ENCODE measurements around the gene EEFSEC. TPM values are rescaled to one million over a fixed set of nuclear protein-coding genes. Genes with fewer than 3 reads are reported as not detected.
A peak's percentile ranks its signal among the peaks of the same experiment; 100 is the strongest.

Gene EEFSEC
- total RNA-seq, 1 donor: 3.0 TPM

- no peak for TF ChIP-seq CTCF (IDR thresholded peaks at IDR 0.05; ENCODE audit: insufficient read depth, low read depth, low read length)
- DNase-seq (ENCODE audit: low read depth): no peak
- H3K4me3 ChIP-seq (ENCODE audit: low read depth, low read length): no peak overlapping the region
Observed at GRCh38 chr3:128337305-128337704, 184.0 kb downstream of the EEFSEC start.

- no peak for TF ChIP-seq CTCF (IDR thresholded peaks at IDR 0.05; ENCODE audit: insufficient read depth, low read depth, low read length)
- H3K4me3 ChIP-seq (ENCODE audit: low read depth, low read length): no peak overlapping the region
- no peak for DNase-seq (ENCODE audit: low read depth)
Observed at GRCh38 chr3:128338536-128339330, 185.5 kb downstream of the EEFSEC start.

GRCh38 chr3:128339491-128340012 lies 186.3 kb downstream of the EEFSEC start:
- no peak overlapping the region for H3K4me3 ChIP-seq (ENCODE audit: low read depth, low read length)
- TF ChIP-seq CTCF (IDR thresholded peaks at IDR 0.05; ENCODE audit: insufficient read depth, low read depth, low read length): no peak
- DNase-seq (ENCODE audit: low read depth): peak; percentile 13

GRCh38 chr3:128340198-128340903 lies 187.1 kb downstream of the EEFSEC start:
- no peak for DNase-seq (ENCODE audit: low read depth)
- TF ChIP-seq CTCF (IDR thresholded peaks at IDR 0.05; ENCODE audit: insufficient read depth, low read depth, low read length): no peak

GRCh38 chr3:128340904-128341555 lies 187.7 kb downstream of the EEFSEC start:
- no peak overlapping the region for H3K4me3 ChIP-seq (ENCODE audit: low read depth, low read length)
- DNase-seq (ENCODE audit: low read depth): no peak
- no peak for TF ChIP-seq CTCF (IDR thresholded peaks at IDR 0.05; ENCODE audit: insufficient read depth, low read depth, low read length)

More at GRCh38 chr3:128340198-128340903, 187.1 kb downstream of the EEFSEC start:
- no peak overlapping the region for H3K4me3 ChIP-seq (ENCODE audit: low read depth, low read length)

- TF ChIP-seq CTCF (IDR thresholded peaks at IDR 0.05; ENCODE audit: insufficient read depth, low read depth, low read length): no peak
- no peak for DNase-seq (ENCODE audit: low read depth)
- H3K4me3 ChIP-seq (ENCODE audit: low read depth, low read length): no peak overlapping the region
Observed at GRCh38 chr3:128341659-128342395, 188.5 kb downstream of the EEFSEC start.

Data from fibroblast of villous mesenchyme (primary cell).